ENCODE results near the gene MECR. TPM values are rescaled to one million over a fixed set of nuclear protein-coding genes. Genes with fewer than 3 reads are reported as not detected.

MECR gene
- total RNA-seq, 1 donor from 2014 or later = 11.7 TPM

GRCh38 chr1:29162025-29162424, 68.7 kb downstream of the MECR start:
- Histone ChIP-seq H3K4me2 (no peak overlapping the region), H3K4me1 (peaks cover 34% of the 10 kb centered on the region), H3K9me3 (ENCODE audit: low read depth) (no peaks in the 10 kb centered on the region), H3F3A (ENCODE audit: low read depth) (peaks cover 42% of the 10 kb centered on the region), H3K36me3 (peaks cover 28% of the 10 kb centered on the region), H3K9ac (no peak overlapping the region), H3K79me2 (ENCODE audit: low read depth) (peaks cover 91% of the 10 kb centered on the region), H2AFZ (replicated peaks) (no peak overlapping the region), H3K4me3 (no peak overlapping the region), H3K27me3 (no peaks in the 10 kb centered on the region), H3K27ac (no peak overlapping the region), H4K20me1 (ENCODE audit: low read depth) (peaks cover 73% of the 10 kb centered on the region)
- TF ChIP-seq, protein P1, sequence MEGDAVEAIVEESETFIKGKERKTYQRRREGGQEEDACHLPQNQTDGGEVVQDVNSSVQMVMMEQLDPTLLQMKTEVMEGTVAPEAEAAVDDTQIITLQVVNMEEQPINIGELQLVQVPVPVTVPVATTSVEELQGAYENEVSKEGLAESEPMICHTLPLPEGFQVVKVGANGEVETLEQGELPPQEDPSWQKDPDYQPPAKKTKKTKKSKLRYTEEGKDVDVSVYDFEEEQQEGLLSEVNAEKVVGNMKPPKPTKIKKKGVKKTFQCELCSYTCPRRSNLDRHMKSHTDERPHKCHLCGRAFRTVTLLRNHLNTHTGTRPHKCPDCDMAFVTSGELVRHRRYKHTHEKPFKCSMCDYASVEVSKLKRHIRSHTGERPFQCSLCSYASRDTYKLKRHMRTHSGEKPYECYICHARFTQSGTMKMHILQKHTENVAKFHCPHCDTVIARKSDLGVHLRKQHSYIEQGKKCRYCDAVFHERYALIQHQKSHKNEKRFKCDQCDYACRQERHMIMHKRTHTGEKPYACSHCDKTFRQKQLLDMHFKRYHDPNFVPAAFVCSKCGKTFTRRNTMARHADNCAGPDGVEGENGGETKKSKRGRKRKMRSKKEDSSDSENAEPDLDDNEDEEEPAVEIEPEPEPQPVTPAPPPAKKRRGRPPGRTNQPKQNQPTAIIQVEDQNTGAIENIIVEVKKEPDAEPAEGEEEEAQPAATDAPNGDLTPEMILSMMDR (IDR thresholded peaks at IDR 0.05) = no peak
- TF ChIP-seq EZH2 (IDR thresholded peaks at IDR 0.05) = no peak
- TF ChIP-seq EZH2phosphoT487 (IDR thresholded peaks at IDR 0.05) = no peak
- H3K4me1 Mint-ChIP-seq = peaks cover 59% of the 10 kb centered on the region
- no peak overlapping the region for H3K4me3 Mint-ChIP-seq
- peaks cover 3% of the 10 kb centered on the region for H3K27me3 Mint-ChIP-seq (ENCODE audit: insufficient read depth, low read depth)
- peaks cover 24% of the 10 kb centered on the region for H3K36me3 Mint-ChIP-seq
- H3K9me3 Mint-ChIP-seq = no peaks in the 10 kb centered on the region
- DNase-seq (ENCODE audit: low spot score) = no peak
- H3K27ac Mint-ChIP-seq = no peak overlapping the region

GRCh38 chr1:29159773-29160172, 71.0 kb downstream of the MECR start:
- Histone ChIP-seq H2AFZ (replicated peaks) (no peak overlapping the region), H3K4me1 (peaks cover 12% of the 10 kb centered on the region), H3K27ac (no peak overlapping the region), H3K79me2 (ENCODE audit: low read depth) (peaks cover 85% of the 10 kb centered on the region), H3K4me2 (no peak overlapping the region), H3K9ac (no peak overlapping the region), H3K9me3 (ENCODE audit: low read depth) (no peaks in the 10 kb centered on the region), H3F3A (ENCODE audit: low read depth) (peaks cover 20% of the 10 kb centered on the region), H3K27me3 (no peaks in the 10 kb centered on the region), H4K20me1 (ENCODE audit: low read depth) (peaks cover 55% of the 10 kb centered on the region), H3K4me3 (no peak overlapping the region), H3K36me3 (peaks cover 32% of the 10 kb centered on the region)
- Mint-ChIP-seq H3K4me1 (peaks cover 44% of the 10 kb centered on the region), H3K4me3 (no peak overlapping the region), H3K27me3 (ENCODE audit: insufficient read depth, low read depth) (peaks cover 3% of the 10 kb centered on the region), H3K27ac (no peak overlapping the region), H3K36me3 (peaks cover 30% of the 10 kb centered on the region), H3K9me3 (no peaks in the 10 kb centered on the region)
- TF ChIP-seq EZH2 (IDR thresholded peaks at IDR 0.05) = no peak
- TF ChIP-seq, protein P1 (IDR thresholded peaks at IDR 0.05) = no peak
- TF ChIP-seq EZH2phosphoT487 (IDR thresholded peaks at IDR 0.05) = no peak
- no peak for DNase-seq (ENCODE audit: low spot score)

DNA sequence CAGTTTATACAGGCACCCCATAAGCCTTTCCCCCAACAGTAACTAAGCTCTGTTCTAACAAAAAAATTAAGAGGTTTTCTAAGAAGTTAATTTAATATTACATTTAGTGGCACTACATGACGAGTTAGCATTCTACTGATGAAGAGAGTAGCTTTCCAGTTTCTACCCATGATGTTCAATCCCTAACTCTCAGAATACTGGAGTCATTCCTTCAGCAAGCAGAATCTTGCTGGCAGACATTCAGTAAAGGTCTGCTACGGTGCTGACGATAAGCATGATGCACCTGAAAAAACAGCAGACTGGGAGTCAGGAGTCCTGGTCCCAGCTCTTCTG, 73.5 kb downstream of the MECR start:
- H3K4me3 ChIP-seq = no peak overlapping the region
- no peak overlapping the region for H3K4me2 ChIP-seq
- Mint-ChIP-seq H3K27me3 (ENCODE audit: insufficient read depth, low read depth) (peaks cover 3% of the 10 kb centered on the region), H3K9me3 (no peaks in the 10 kb centered on the region), H3K36me3 (peaks cover 38% of the 10 kb centered on the region), H3K4me3 (no peak overlapping the region), H3K27ac (peak overlapping the region; percentile 96), H3K4me1 (peaks cover 20% of the 10 kb centered on the region)
- H3K79me2 ChIP-seq (ENCODE audit: low read depth) = peaks cover 64% of the 10 kb centered on the region
- H3K9ac ChIP-seq = no peak overlapping the region
- peaks cover 13% of the 10 kb centered on the region for H3F3A ChIP-seq (ENCODE audit: low read depth)
- peaks cover 32% of the 10 kb centered on the region for H4K20me1 ChIP-seq (ENCODE audit: low read depth)
- TF ChIP-seq EZH2phosphoT487 (IDR thresholded peaks at IDR 0.05) = no peak
- TF ChIP-seq, protein P1 (IDR thresholded peaks at IDR 0.05) = no peak
- TF ChIP-seq EZH2 (IDR thresholded peaks at IDR 0.05) = no peak
- peaks cover 36% of the 10 kb centered on the region for H3K36me3 ChIP-seq
- H3K4me1 ChIP-seq = peaks cover 4% of the 10 kb centered on the region
- no peak overlapping the region for H2AFZ ChIP-seq (replicated peaks)
- peak overlapping the region; percentile 64 for H3K27ac ChIP-seq
- no peaks in the 10 kb centered on the region for H3K27me3 ChIP-seq
- H3K9me3 ChIP-seq (ENCODE audit: low read depth) = no peaks in the 10 kb centered on the region
- no peak for DNase-seq (ENCODE audit: low spot score)

Data from neural progenitor cell (in vitro differentiated cells).